Peyer's patch (tissue), 4 donors: ENCODE results near the gene MFSD1. TPM values are rescaled to one million over a fixed set of nuclear protein-coding genes. Genes with fewer than 3 reads are reported as not detected.

ENCODE experiments used
- DNase-seq, 3 donors: peaks; one replicate each; pipeline ENCODE4 v3.0.0-alpha.2; 2017 to 2019
- H3K27ac ChIP-seq, 4 donors: fragments of 200-600 bp; sonication (generic); one replicate each; pipeline ENCODE4 v1.5.1; 2016 to 2019
- H3K27me3 ChIP-seq, 2 donors: fragments of 200-600 bp; sonication (generic); one replicate each; pipeline ENCODE4 v1.5.1; 2019
- H3K36me3 ChIP-seq, 3 donors: fragments of 200-600 bp; sonication (generic); one replicate each; pipeline ENCODE4 v1.5.1; 2016 to 2019
- H3K4me1 ChIP-seq, 4 donors: fragments of 200-600 bp; sonication (generic); one replicate each; pipeline ENCODE4 v1.5.1; 2016 to 2019
- H3K4me3 ChIP-seq, 4 donors: fragments of 200-600 bp; sonication (generic); 1 replicate in 3 of 4; 2 replicates in 1 of 4; pipeline ENCODE4 v1.5.1; 2016 to 2019; ENCODE audit warnings: mild to moderate bottlenecking in 1 of 4
- H3K9me3 ChIP-seq, 4 donors: fragments of 200-600 bp; sonication (generic); one replicate each; pipeline ENCODE4 v1.5.1; 2016 to 2019; ENCODE audit warnings: mild to moderate bottlenecking in 1 of 4
- CTCF ChIP-seq, 6 experiments: fragments of 450-650 bp in 4 of 6; fragments of 200-600 bp in 2 of 6; sonication (generic) in 1 of 6; IDR thresholded peaks; one replicate each; pipeline ENCODE4 v1.5.1; 2017 to 2019; ENCODE audit warnings: antibody characterized with exemption in 6 of 6, mild to moderate bottlenecking in 3 of 6, moderate library complexity in 1 of 6
- POLR2A ChIP-seq, 2 donors: fragments of 450-650 bp; IDR thresholded peaks; one replicate each; pipeline ENCODE4 v1.5.1; 2017; ENCODE audit warnings: antibody characterized with exemption in 2 of 2, mild to moderate bottlenecking in 2 of 2, moderate library complexity in 2 of 2
- total RNA-seq, 4 donors: library from RNA; depleted of rRNA; stranded (reverse); fragments of >200 nt; gene quantifications; one replicate each; pipeline ENCODE4 v1.1.0, GENCODE V29; 2016

Gene MFSD1
- total RNA-seq, 4 donors from 2014 or later, result 14.9 to 48.0 (median 42.6) TPM

- H3K27me3 ChIP-seq, result no peaks in the 10 kb centered on the region
- TF ChIP-seq POLR2A (IDR thresholded peaks at IDR 0.05) (no peak), CTCF (IDR thresholded peaks at IDR 0.05) (no peak)
- H3K27ac ChIP-seq, result no peak overlapping the region
- H3K4me1 ChIP-seq, result no peaks in the 10 kb centered on the region
- H3K4me3 ChIP-seq, result no peak overlapping the region
- no peaks in the 10 kb centered on the region for H3K9me3 ChIP-seq
- DNase-seq, result no peak
- peaks cover 0 to 75% (median 0%) of the 10 kb centered on the region in 3 donors for H3K36me3 ChIP-seq
Observed at GRCh38 chr3:158820521-158820920, 18.7 kb downstream of the MFSD1 start.

- no peak for DNase-seq
- TF ChIP-seq CTCF (IDR thresholded peaks at IDR 0.05) (no peak), POLR2A (IDR thresholded peaks at IDR 0.05) (no peak)
- H3K36me3 ChIP-seq, result peaks cover 0 to 78% (median 0%) of the 10 kb centered on the region in 3 donors
- H3K4me3 ChIP-seq, result no peak overlapping the region
- H3K4me1 ChIP-seq, result no peaks in the 10 kb centered on the region
- H3K9me3 ChIP-seq, result no peaks in the 10 kb centered on the region
- H3K27ac ChIP-seq, result no peak overlapping the region
- H3K27me3 ChIP-seq, result no peaks in the 10 kb centered on the region
Observed at GRCh38 chr3:158821847-158822246, 20.0 kb downstream of the MFSD1 start.

- no peak for TF ChIP-seq CTCF (IDR thresholded peaks at IDR 0.05)
- no peak for TF ChIP-seq POLR2A (IDR thresholded peaks at IDR 0.05)
- Histone ChIP-seq H3K27ac (no peak overlapping the region), H3K27me3 (no peaks in the 10 kb centered on the region), H3K4me1 (no peaks in the 10 kb centered on the region), H3K9me3 (no peaks in the 10 kb centered on the region), H3K4me3 (no peak overlapping the region), H3K36me3 (peaks cover 0 to 71% (median 0%) of the 10 kb centered on the region in 3 donors)
- no peak for DNase-seq
Observed at GRCh38 chr3:158823426-158823825, 21.6 kb downstream of the MFSD1 start.

GRCh38 chr3:158827773-158828172, 25.9 kb downstream of the MFSD1 start:
- no peak for TF ChIP-seq CTCF (IDR thresholded peaks at IDR 0.05)
- TF ChIP-seq POLR2A (IDR thresholded peaks at IDR 0.05), result no peak
- no peaks in the 10 kb centered on the region for H3K9me3 ChIP-seq
- H3K27ac ChIP-seq, result no peak overlapping the region
- H3K36me3 ChIP-seq, result peaks cover 0 to 58% (median 0%) of the 10 kb centered on the region in 3 donors
- H3K27me3 ChIP-seq, result no peaks in the 10 kb centered on the region
- DNase-seq, result no peak
- H3K4me1 ChIP-seq, result no peaks in the 10 kb centered on the region
- no peak overlapping the region for H3K4me3 ChIP-seq

- Histone ChIP-seq H3K4me1 (no peaks in the 10 kb centered on the region), H3K27ac (no peak overlapping the region), H3K27me3 (no peaks in the 10 kb centered on the region), H3K4me3 (no peak overlapping the region), H3K36me3 (peaks cover 0 to 32% (median 0%) of the 10 kb centered on the region in 3 donors), H3K9me3 (no peaks in the 10 kb centered on the region)
- no peak for DNase-seq
- TF ChIP-seq CTCF (IDR thresholded peaks at IDR 0.05) (no peak), POLR2A (IDR thresholded peaks at IDR 0.05) (no peak)
Observed at GRCh38 chr3:158830391-158830790, 28.5 kb downstream of the MFSD1 start.

GRCh38 chr3:158831861-158832260, 30.0 kb downstream of the MFSD1 start:
- Histone ChIP-seq H3K4me1 (no peaks in the 10 kb centered on the region), H3K9me3 (no peaks in the 10 kb centered on the region), H3K4me3 (no peak overlapping the region), H3K36me3 (peaks cover 0 to 27% (median 0%) of the 10 kb centered on the region in 3 donors), H3K27ac (no peak overlapping the region), H3K27me3 (no peaks in the 10 kb centered on the region)
- TF ChIP-seq POLR2A (IDR thresholded peaks at IDR 0.05), result no peak
- DNase-seq, result no peak
